OCI-LY3 (cell line): Measurements from ENCODE around the gene EXTL1.

Source experiments
- H2AFZ ChIP-seq: fragments of 200-600, 300-600 bp; shearing (Covaris generic); 2 replicates; pipeline ENCODE4 v1.6.0; 2014; ENCODE audit warnings: antibody characterized with exemption, low read depth, low read length
- H3K27ac ChIP-seq: fragments of 200-600, 300-600 bp; sonication (generic); 2 replicates; pipeline ENCODE4 v1.5.1; 2014; ENCODE audit warnings: mild to moderate bottlenecking, low read length, moderate library complexity, mixed read lengths
- H3K27me3 ChIP-seq: fragments of 200-600, 300-600 bp; sonication (generic); 2 replicates; pipeline ENCODE4 v1.6.1; 2014; ENCODE audit warnings: low read depth, low read length, mixed read lengths
- H3K36me3 ChIP-seq: fragments of 200-600, 300-600 bp; sonication (generic); replicated peaks from 2 replicates; pipeline ENCODE3; 2014; ENCODE audit warnings: low read depth, low read length, mixed read lengths
- H3K4me1 ChIP-seq: fragments of 300-600, 200-600 bp; sonication (generic); 2 replicates; pipeline ENCODE4 v1.6.1; 2014; ENCODE audit warnings: low read length, mixed read lengths
- H3K4me2 ChIP-seq: fragments of 200-600, 300-600 bp; sonication (generic); 2 replicates; pipeline ENCODE4 v1.6.1; 2014; ENCODE audit warnings: low read length, mixed read lengths
- H3K4me3 ChIP-seq: fragments of 300-600, 200-600 bp; sonication (generic); 2 replicates; pipeline ENCODE4 v1.5.1; 2014; ENCODE audit warnings: antibody characterized with exemption, mild to moderate bottlenecking, low read length, moderate library complexity
- H3K79me2 ChIP-seq: fragments of 300-600, 200-600 bp; shearing (Covaris generic); 2 replicates; pipeline ENCODE4 v1.6.1; 2014; ENCODE audit warnings: mild to moderate bottlenecking, low read length, mixed read lengths
- H3K9ac ChIP-seq: fragments of 300-600, 200-600 bp; shearing (Covaris generic); 2 replicates; pipeline ENCODE4 v1.6.0; 2014; ENCODE audit warnings: mild to moderate bottlenecking, low read length, moderate library complexity
- H3K9me3 ChIP-seq: fragments of 200-600, 300-600 bp; shearing (Covaris generic); 2 replicates; pipeline ENCODE4 v1.6.1; 2014; ENCODE audit warnings: low read length, mixed read lengths; ENCODE audit not compliant: insufficient read depth
- H4K20me1 ChIP-seq: fragments of 200-600, 300-600 bp; sonication (generic); 2 replicates; pipeline ENCODE4 v1.6.1; 2016; ENCODE audit warnings: low read length, mixed read lengths; ENCODE audit not compliant: insufficient read depth
- EZH2phosphoT487 ChIP-seq: fragments of 200-600 bp; shearing (Covaris generic); IDR thresholded peaks from 2 replicates; pipeline ENCODE4 v1.6.1; 2018; ENCODE audit warnings: antibody characterized with exemption, mixed run types, low read depth
- TF ChIP-seq, protein P1 (sequence below): fragments of 200-600, 300-600 bp; sonication (generic); IDR thresholded peaks from 2 replicates; pipeline ENCODE4 v1.5.1; 2014; ENCODE audit warnings: antibody characterized with exemption, low read length, low read depth

The EXTL1 gene

GRCh38 chr1:26069941-26070295, 48.3 kb downstream of the EXTL1 start:
- Histone ChIP-seq H3K36me3 (no peaks in the 10 kb centered on the region), H3K4me3 (no peak overlapping the region), H3K4me1 (no peaks in the 10 kb centered on the region), H2AFZ (no peak overlapping the region), H3K9ac (no peak overlapping the region), H3K27me3 (0 out of 2 replicates have a peak, but pooled peaks cover 4% of the 10 kb centered on the region), H3K4me2 (no peak overlapping the region), H3K79me2 (no peaks in the 10 kb centered on the region), H3K9me3 (no peaks in the 10 kb centered on the region), H4K20me1 (no peaks in the 10 kb centered on the region), H3K27ac (no peak overlapping the region)
- TF ChIP-seq EZH2phosphoT487: no peak
- TF ChIP-seq, protein P1, sequence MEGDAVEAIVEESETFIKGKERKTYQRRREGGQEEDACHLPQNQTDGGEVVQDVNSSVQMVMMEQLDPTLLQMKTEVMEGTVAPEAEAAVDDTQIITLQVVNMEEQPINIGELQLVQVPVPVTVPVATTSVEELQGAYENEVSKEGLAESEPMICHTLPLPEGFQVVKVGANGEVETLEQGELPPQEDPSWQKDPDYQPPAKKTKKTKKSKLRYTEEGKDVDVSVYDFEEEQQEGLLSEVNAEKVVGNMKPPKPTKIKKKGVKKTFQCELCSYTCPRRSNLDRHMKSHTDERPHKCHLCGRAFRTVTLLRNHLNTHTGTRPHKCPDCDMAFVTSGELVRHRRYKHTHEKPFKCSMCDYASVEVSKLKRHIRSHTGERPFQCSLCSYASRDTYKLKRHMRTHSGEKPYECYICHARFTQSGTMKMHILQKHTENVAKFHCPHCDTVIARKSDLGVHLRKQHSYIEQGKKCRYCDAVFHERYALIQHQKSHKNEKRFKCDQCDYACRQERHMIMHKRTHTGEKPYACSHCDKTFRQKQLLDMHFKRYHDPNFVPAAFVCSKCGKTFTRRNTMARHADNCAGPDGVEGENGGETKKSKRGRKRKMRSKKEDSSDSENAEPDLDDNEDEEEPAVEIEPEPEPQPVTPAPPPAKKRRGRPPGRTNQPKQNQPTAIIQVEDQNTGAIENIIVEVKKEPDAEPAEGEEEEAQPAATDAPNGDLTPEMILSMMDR: no peak

DNA sequence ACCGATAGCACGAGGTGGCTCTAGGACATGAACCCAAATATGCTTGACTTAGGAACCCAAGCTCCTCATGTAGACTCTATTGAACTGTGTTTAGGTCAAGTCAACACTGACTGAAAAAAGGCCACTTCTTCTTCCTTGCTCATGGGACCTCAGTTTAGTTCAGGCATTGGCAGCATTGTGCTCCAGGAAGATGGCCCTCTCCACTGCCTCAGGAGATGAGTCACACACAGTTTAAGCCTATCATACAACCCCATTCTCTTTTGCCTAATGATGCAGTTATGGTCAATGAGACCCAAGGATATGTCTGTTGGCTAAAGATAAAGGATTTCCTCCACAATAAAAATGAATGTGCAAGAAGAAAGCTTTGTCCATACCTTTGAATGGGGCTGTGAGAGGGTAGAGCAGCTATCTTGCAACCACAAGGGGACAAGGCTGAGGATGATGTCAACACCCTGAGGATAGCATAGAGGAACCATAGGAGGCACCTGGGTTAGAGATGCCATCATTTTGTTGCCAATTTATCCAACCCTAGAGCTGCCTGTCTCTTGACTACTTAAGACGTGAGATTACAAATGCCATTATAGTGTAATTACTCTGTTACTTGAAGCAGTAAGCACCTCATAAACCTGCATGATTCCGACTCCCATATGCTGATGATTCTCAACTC, 48.9 kb downstream of the EXTL1 start:
- H3K79me2 ChIP-seq: no peaks in the 10 kb centered on the region
- H3K4me2 ChIP-seq: no peak overlapping the region
- TF ChIP-seq, protein P1: no peak
- TF ChIP-seq EZH2phosphoT487: no peak
- no peak overlapping the region for H3K4me3 ChIP-seq
- no peaks in the 10 kb centered on the region for H3K9me3 ChIP-seq
- no peak overlapping the region for H3K9ac ChIP-seq
- 0 out of 2 replicates have a peak, but pooled peaks cover 4% of the 10 kb centered on the region for H3K27me3 ChIP-seq
- H2AFZ ChIP-seq: no peak overlapping the region
- H4K20me1 ChIP-seq: no peaks in the 10 kb centered on the region
- H3K4me1 ChIP-seq: no peaks in the 10 kb centered on the region
- H3K36me3 ChIP-seq: no peaks in the 10 kb centered on the region
- no peak overlapping the region for H3K27ac ChIP-seq

GRCh38 chr1:26070963-26071342, 49.4 kb downstream of the EXTL1 start:
- Histone ChIP-seq H3K9me3 (no peaks in the 10 kb centered on the region), H4K20me1 (no peaks in the 10 kb centered on the region), H3K4me2 (no peak overlapping the region), H2AFZ (no peak overlapping the region), H3K27me3 (0 out of 2 replicates have a peak, but pooled peaks cover 4% of the 10 kb centered on the region), H3K27ac (no peak overlapping the region), H3K4me1 (no peaks in the 10 kb centered on the region), H3K4me3 (no peak overlapping the region), H3K9ac (no peak overlapping the region), H3K79me2 (no peaks in the 10 kb centered on the region), H3K36me3 (no peaks in the 10 kb centered on the region)
- no peak for TF ChIP-seq EZH2phosphoT487
- TF ChIP-seq, protein P1: no peak

GRCh38 chr1:26072305-26072704, 50.7 kb downstream of the EXTL1 start:
- no peaks in the 10 kb centered on the region for H3K79me2 ChIP-seq
- no peak overlapping the region for H3K9ac ChIP-seq
- no peak overlapping the region for H3K4me2 ChIP-seq
- no peaks in the 10 kb centered on the region for H4K20me1 ChIP-seq
- H2AFZ ChIP-seq: no peak overlapping the region
- H3K27me3 ChIP-seq: 0 out of 2 replicates have a peak, but pooled peaks cover 4% of the 10 kb centered on the region
- no peaks in the 10 kb centered on the region for H3K9me3 ChIP-seq
- H3K27ac ChIP-seq: no peak overlapping the region
- no peak for TF ChIP-seq EZH2phosphoT487
- H3K4me3 ChIP-seq: no peak overlapping the region
- H3K4me1 ChIP-seq: no peaks in the 10 kb centered on the region
- no peaks in the 10 kb centered on the region for H3K36me3 ChIP-seq
